Measurements from ENCODE around the gene HOXD11. TPM values are rescaled to one million over a fixed set of nuclear protein-coding genes. Genes with fewer than 3 reads are reported as not detected.

HOXD11 gene
- total RNA-seq, 1 donor from 2014 or later = not detected

GRCh38 chr2:176148751-176149421 is 41.8 kb downstream of the HOXD11 start:
- Mint-ChIP-seq H3K36me3 (ENCODE audit: low read depth) (no peaks in the 10 kb centered on the region), H3K27ac (ENCODE audit: unreplicated experiment) (no peak overlapping the region), H3K9me3 (no peaks in the 10 kb centered on the region), H3K4me3 (no peak overlapping the region), H3K27me3 (ENCODE audit: low read depth) (peaks cover 99% of the 10 kb centered on the region), H3K4me1 (no peaks in the 10 kb centered on the region)
- DNase-seq (ENCODE audit: low read depth, low spot score) = no peak
- TF ChIP-seq, protein P1, sequence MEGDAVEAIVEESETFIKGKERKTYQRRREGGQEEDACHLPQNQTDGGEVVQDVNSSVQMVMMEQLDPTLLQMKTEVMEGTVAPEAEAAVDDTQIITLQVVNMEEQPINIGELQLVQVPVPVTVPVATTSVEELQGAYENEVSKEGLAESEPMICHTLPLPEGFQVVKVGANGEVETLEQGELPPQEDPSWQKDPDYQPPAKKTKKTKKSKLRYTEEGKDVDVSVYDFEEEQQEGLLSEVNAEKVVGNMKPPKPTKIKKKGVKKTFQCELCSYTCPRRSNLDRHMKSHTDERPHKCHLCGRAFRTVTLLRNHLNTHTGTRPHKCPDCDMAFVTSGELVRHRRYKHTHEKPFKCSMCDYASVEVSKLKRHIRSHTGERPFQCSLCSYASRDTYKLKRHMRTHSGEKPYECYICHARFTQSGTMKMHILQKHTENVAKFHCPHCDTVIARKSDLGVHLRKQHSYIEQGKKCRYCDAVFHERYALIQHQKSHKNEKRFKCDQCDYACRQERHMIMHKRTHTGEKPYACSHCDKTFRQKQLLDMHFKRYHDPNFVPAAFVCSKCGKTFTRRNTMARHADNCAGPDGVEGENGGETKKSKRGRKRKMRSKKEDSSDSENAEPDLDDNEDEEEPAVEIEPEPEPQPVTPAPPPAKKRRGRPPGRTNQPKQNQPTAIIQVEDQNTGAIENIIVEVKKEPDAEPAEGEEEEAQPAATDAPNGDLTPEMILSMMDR (conservative IDR thresholded peaks at IDR 0.05) = no peak

GRCh38 chr2:176149481-176149938 is 42.4 kb downstream of the HOXD11 start:
- no peak for DNase-seq (ENCODE audit: low read depth, low spot score)
- no peak overlapping the region for H3K27ac Mint-ChIP-seq (ENCODE audit: unreplicated experiment)
- TF ChIP-seq, protein P1 (conservative IDR thresholded peaks at IDR 0.05) = no peak
- H3K27me3 Mint-ChIP-seq (ENCODE audit: low read depth) = peaks cover 99% of the 10 kb centered on the region
- H3K4me1 Mint-ChIP-seq = no peaks in the 10 kb centered on the region
- no peaks in the 10 kb centered on the region for H3K9me3 Mint-ChIP-seq
- no peak overlapping the region for H3K4me3 Mint-ChIP-seq
- no peaks in the 10 kb centered on the region for H3K36me3 Mint-ChIP-seq (ENCODE audit: low read depth)

- no peak overlapping the region for H3K27ac Mint-ChIP-seq (ENCODE audit: unreplicated experiment)
- no peaks in the 10 kb centered on the region for H3K36me3 Mint-ChIP-seq (ENCODE audit: low read depth)
- H3K9me3 Mint-ChIP-seq = no peaks in the 10 kb centered on the region
- TF ChIP-seq, protein P1 (conservative IDR thresholded peaks at IDR 0.05) = no peak
- no peak for DNase-seq (ENCODE audit: low read depth, low spot score)
- peaks cover 99% of the 10 kb centered on the region for H3K27me3 Mint-ChIP-seq (ENCODE audit: low read depth)
- H3K4me3 Mint-ChIP-seq = no peak overlapping the region
- H3K4me1 Mint-ChIP-seq = no peaks in the 10 kb centered on the region
Observed at GRCh38 chr2:176149939-176150583, 43.0 kb downstream of the HOXD11 start.

DNA sequence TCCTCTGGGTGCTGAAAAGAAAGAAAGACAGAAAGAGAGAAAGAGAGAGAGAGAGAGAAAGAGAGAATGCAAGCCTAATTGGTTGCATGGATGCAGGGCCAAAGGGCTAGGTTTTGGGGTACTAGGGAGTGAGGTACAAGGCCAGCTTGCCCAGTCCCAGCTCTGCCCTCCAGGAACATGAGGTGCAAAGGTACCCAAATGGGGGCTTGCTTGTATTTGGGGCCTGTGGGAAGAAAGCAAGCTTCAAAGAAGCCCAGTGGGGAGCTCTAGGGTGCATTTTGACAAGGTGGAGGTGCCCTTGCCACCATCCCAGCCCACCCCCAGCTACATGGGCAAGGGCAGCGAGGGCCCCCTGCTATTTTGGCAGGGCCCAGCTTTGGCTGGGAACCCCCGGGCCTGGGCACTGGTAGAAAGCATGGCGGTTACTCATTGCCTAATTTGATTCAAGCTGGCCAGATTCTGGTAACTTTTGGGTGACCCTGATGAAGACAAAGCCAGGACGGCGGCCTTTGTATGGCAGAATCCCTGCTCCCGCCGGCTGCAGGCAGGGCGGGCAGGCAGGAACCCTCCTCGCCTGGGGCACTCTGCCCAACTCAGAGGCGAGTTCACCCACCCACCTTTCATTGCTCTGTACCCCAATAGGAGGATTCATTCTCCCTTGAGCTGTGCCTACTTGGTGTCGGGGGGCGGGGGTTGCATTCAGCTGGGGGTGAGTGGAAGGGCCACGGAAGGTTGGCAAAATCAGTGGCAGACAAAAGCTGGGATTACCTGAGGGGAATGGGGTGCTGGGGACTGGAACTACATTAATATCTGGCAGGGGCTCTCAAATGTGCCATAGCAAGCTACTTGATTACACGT is 43.7 kb downstream of the HOXD11 start:
- no peaks in the 10 kb centered on the region for H3K4me1 Mint-ChIP-seq
- no peak overlapping the region for H3K4me3 Mint-ChIP-seq
- TF ChIP-seq, protein P1 (conservative IDR thresholded peaks at IDR 0.05) = no peak
- H3K27ac Mint-ChIP-seq (ENCODE audit: unreplicated experiment) = no peak overlapping the region
- no peaks in the 10 kb centered on the region for H3K9me3 Mint-ChIP-seq
- peaks cover 99% of the 10 kb centered on the region for H3K27me3 Mint-ChIP-seq (ENCODE audit: low read depth)
- no peak for DNase-seq (ENCODE audit: low read depth, low spot score)
- H3K36me3 Mint-ChIP-seq (ENCODE audit: low read depth) = no peaks in the 10 kb centered on the region

DNA sequence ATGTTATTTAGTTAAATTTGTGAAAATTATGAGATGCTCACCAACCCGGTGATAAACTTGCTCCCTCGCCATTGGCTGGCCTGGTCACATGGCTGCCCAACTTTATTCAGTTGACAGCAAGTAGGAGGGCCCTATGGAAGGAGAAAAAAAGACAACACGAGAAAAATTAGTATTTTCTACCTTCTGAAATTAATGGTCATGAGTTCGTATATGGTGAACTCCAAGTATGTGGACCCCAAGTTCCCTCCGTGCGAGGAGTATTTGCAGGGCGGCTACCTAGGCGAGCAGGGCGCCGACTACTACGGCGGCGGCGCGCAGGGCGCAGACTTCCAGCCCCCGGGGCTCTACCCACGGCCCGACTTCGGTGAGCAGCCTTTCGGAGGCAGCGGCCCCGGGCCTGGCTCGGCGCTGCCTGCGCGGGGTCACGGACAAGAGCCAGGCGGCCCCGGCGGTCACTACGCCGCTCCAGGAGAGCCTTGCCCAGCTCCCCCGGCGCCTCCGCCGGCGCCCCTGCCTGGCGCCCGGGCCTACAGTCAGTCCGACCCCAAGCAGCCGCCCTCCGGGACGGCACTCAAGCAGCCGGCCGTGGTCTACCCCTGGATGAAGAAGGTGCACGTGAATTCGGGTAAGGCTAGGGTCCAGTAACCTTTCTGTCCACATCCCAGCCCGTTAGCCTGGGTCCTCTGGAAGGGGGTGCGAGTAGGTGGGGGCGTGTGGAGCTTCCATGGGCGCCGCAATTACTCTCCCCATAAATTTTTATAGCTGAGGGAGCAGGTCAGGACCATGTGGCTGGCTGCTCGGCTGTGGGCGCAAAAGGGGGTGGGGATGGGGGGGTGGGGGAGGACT is 44.6 kb downstream of the HOXD11 start, which contains the start of gene HOXD4:
Gene HOXD4 (plus strand): TSS at position 109 of the 846 bp plus-strand sequence. CDS start 84 bp downstream, at position 193.
- H3K4me1 Mint-ChIP-seq = no peaks in the 10 kb centered on the region
- no peak within 1 kb of the TSS for H3K4me3 Mint-ChIP-seq
- TF ChIP-seq, protein P1 (conservative IDR thresholded peaks at IDR 0.05) = no peak
- H3K27me3 Mint-ChIP-seq (ENCODE audit: low read depth) = peaks cover 99% of the 10 kb centered on the region
- no peaks in the 10 kb centered on the region for H3K9me3 Mint-ChIP-seq
- H3K27ac Mint-ChIP-seq (ENCODE audit: unreplicated experiment) = no peak within 1 kb of the TSS
- DNase-seq (ENCODE audit: low read depth, low spot score) = no peak
- no peaks in the 10 kb centered on the region for H3K36me3 Mint-ChIP-seq (ENCODE audit: low read depth)
